KMS-11 (cell line): Measurements from ENCODE around the gene WIPF3.

Source experiments
- H2AFZ ChIP-seq: fragments of 200-600 bp; sonication (generic); 2 replicates; pipeline ENCODE4 v1.6.1; 2016; ENCODE audit warnings: antibody characterized with exemption, mixed run types, low read depth
- H3K27ac ChIP-seq: fragments of 200-600 bp; sonication (generic); 2 replicates; pipeline ENCODE4 v1.6.1; 2016; ENCODE audit warnings: mild to moderate bottlenecking, mixed run types
- H3K27me3 ChIP-seq: fragments of 200-600 bp; sonication (generic); 2 replicates; pipeline ENCODE4 v1.6.1; 2017; ENCODE audit warnings: mild to moderate bottlenecking, low read depth, mixed run types, moderate library complexity; ENCODE audit not compliant: insufficient read depth
- H3K36me3 ChIP-seq: fragments of 200-600 bp; sonication (generic); 2 replicates; pipeline ENCODE4 v1.6.1; 2017; ENCODE audit warnings: mild to moderate bottlenecking, mixed run types; ENCODE audit not compliant: insufficient read depth
- H3K4me1 ChIP-seq: fragments of 200-600 bp; sonication (generic); 2 replicates; pipeline ENCODE4 v1.6.1; 2016; ENCODE audit warnings: mild to moderate bottlenecking, low read depth, mixed run types; ENCODE audit not compliant: poor library complexity, severe bottlenecking
- H3K4me2 ChIP-seq: fragments of 200-600 bp; sonication (generic); 2 replicates; pipeline ENCODE4 v1.7.0; 2016; ENCODE audit warnings: mild to moderate bottlenecking, mixed run types
- H3K4me3 ChIP-seq: fragments of 200-600 bp; sonication (generic); IDR thresholded peaks from 2 replicates; pipeline ENCODE4 v1.6.1; 2017; ENCODE audit warnings: low read depth, low read length, mixed read lengths; ENCODE audit not compliant: insufficient read depth
- H3K79me2 ChIP-seq: fragments of 200-600 bp; sonication (generic); 2 replicates; pipeline ENCODE4 v1.6.1; 2016; ENCODE audit warnings: low read depth, mixed run types; ENCODE audit not compliant: insufficient read depth
- H3K9ac ChIP-seq: fragments of 200-600 bp; sonication (generic); 2 replicates; pipeline ENCODE4 v1.6.1; 2016; ENCODE audit warnings: mild to moderate bottlenecking, mixed run types
- H4K20me1 ChIP-seq: fragments of 200-600 bp; sonication (generic); 2 replicates; pipeline ENCODE4 v1.6.1; 2016; ENCODE audit warnings: mild to moderate bottlenecking, mixed run types; ENCODE audit not compliant: insufficient read depth
- TF ChIP-seq, protein P1 (sequence below): fragments of 200-600 bp; sonication (generic); conservative IDR thresholded peaks from 2 replicates; pipeline ENCODE4 v1.6.1; 2017; ENCODE audit warnings: low read depth, mild to moderate bottlenecking, antibody characterized with exemption, low read length, moderate library complexity, mixed read lengths

Gene WIPF3

DNA sequence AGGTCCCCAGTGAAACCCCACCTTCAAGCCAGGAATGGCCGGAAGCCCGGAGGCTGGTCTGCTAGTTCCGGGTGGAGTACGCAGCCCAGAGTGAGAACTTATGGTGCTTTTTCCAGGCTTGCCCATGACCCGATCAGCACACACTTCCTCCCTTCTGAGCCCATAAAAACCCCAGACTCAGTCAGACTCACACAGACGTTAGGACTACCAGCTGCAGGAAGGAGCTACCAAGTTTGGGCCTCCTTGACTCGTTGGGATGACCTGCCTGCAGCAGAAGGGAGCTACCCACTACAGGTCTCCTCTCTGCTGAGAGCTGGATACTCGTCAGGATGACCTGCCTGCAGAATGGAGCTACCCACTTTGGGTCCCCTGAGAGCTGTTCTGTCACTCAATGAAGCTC, 144.2 kb downstream of the WIPF3 start:
- no peaks in the 10 kb centered on the region for H3K4me1 ChIP-seq
- H3K4me2 ChIP-seq, result no peak overlapping the region
- H3K27ac ChIP-seq, result no peak overlapping the region
- TF ChIP-seq, protein P1, sequence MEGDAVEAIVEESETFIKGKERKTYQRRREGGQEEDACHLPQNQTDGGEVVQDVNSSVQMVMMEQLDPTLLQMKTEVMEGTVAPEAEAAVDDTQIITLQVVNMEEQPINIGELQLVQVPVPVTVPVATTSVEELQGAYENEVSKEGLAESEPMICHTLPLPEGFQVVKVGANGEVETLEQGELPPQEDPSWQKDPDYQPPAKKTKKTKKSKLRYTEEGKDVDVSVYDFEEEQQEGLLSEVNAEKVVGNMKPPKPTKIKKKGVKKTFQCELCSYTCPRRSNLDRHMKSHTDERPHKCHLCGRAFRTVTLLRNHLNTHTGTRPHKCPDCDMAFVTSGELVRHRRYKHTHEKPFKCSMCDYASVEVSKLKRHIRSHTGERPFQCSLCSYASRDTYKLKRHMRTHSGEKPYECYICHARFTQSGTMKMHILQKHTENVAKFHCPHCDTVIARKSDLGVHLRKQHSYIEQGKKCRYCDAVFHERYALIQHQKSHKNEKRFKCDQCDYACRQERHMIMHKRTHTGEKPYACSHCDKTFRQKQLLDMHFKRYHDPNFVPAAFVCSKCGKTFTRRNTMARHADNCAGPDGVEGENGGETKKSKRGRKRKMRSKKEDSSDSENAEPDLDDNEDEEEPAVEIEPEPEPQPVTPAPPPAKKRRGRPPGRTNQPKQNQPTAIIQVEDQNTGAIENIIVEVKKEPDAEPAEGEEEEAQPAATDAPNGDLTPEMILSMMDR, result no peak
- no peaks in the 10 kb centered on the region for H3K27me3 ChIP-seq
- no peak overlapping the region for H3K9ac ChIP-seq
- H3K4me3 ChIP-seq, result no peak overlapping the region
- no peaks in the 10 kb centered on the region for H3K79me2 ChIP-seq
- H2AFZ ChIP-seq, result no peak overlapping the region
- H3K36me3 ChIP-seq, result no peaks in the 10 kb centered on the region
- no peaks in the 10 kb centered on the region for H4K20me1 ChIP-seq

DNA sequence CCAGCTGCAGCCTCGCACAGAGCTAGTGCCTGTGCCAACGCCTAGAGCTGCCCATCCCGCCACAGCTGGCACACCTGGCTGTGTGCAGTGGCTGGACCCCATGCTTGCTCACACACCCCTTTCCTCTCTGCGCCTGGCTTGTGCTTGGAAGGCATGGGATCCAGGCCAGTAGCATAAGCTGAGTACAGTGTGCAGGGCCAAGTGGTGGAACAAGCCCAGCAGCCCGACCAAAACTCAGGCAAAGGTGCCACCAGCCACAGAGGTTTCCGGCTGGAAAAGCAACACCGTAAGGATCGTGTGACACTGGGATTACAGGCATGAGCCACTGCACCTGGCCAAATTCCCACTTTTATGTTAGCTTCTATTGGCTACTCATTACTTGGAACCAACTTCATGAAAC, 144.9 kb downstream of the WIPF3 start:
- H3K4me1 ChIP-seq, result no peaks in the 10 kb centered on the region
- no peak overlapping the region for H3K9ac ChIP-seq
- no peak overlapping the region for H3K4me2 ChIP-seq
- H3K36me3 ChIP-seq, result no peaks in the 10 kb centered on the region
- no peak overlapping the region for H2AFZ ChIP-seq
- H3K27ac ChIP-seq, result no peak overlapping the region
- no peak overlapping the region for H3K4me3 ChIP-seq
- no peaks in the 10 kb centered on the region for H4K20me1 ChIP-seq
- no peaks in the 10 kb centered on the region for H3K27me3 ChIP-seq
- TF ChIP-seq, protein P1, result no peak
- no peaks in the 10 kb centered on the region for H3K79me2 ChIP-seq

- H2AFZ ChIP-seq, result no peak overlapping the region
These were observed 147.5 kb downstream of the WIPF3 start for GRCh38 chr7:29953726-29954347.

DNA sequence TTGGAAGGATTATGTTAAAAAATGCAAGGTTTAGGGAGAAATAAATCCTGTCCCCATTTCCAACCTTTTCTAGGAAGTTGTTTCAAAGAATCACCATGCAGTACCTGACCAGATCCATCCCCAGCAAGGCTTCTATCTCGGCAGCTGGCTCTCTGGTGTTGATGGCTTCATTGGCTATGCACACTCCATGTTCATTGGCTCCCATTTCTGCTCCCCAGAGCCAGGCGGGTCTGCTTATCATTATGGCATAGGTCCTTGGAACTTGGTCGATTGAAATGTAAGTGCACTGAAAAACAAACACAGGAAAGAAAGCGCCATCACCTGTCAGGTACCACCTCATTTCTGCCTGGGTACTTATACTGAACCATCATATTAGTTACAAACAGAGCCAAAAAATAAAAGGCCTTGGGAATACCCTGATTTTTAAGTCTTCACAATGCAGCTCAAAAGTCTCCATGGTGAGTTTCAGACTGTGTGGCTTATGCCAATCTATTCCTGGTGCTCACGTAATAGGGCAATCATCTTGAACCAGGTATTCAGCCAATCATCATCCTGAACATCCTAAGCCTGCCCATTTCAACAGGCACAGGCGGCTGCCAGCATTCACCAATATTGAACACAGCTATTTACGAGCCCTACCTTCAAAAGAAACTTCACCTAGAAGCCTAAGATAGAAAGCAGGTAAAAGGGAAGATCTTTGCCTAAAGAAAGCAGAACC, 148.9 kb downstream of the WIPF3 start:
- H3K27me3 ChIP-seq, result no peaks in the 10 kb centered on the region
- H3K27ac ChIP-seq, result no peak overlapping the region
- H3K4me2 ChIP-seq, result no peak overlapping the region
- H3K36me3 ChIP-seq, result no peaks in the 10 kb centered on the region
- no peaks in the 10 kb centered on the region for H3K4me1 ChIP-seq
- H3K79me2 ChIP-seq, result no peaks in the 10 kb centered on the region
- TF ChIP-seq, protein P1, result no peak
- H3K4me3 ChIP-seq, result no peak overlapping the region
- H2AFZ ChIP-seq, result no peak overlapping the region
- no peaks in the 10 kb centered on the region for H4K20me1 ChIP-seq
- H3K9ac ChIP-seq, result no peak overlapping the region

More at GRCh38 chr7:29953726-29954347, 147.5 kb downstream of the WIPF3 start:
- Histone ChIP-seq H3K4me1 (no peaks in the 10 kb centered on the region), H3K27ac (no peak overlapping the region), H3K79me2 (no peaks in the 10 kb centered on the region), H3K4me3 (no peak overlapping the region), H3K4me2 (no peak overlapping the region), H4K20me1 (no peaks in the 10 kb centered on the region), H3K9ac (no peak overlapping the region), H3K27me3 (no peaks in the 10 kb centered on the region), H3K36me3 (no peaks in the 10 kb centered on the region)
- TF ChIP-seq, protein P1, result no peak
